Hippocampal formation (tissue), 2 donors: ENCODE data around the gene MAGI2.

ENCODE experiments used
- DNase-seq, 2 donors: peaks; one replicate each; lab custom pipeline; 2025; lab: John Stamatoyannopoulos, UW

The MAGI2 gene

GRCh38 chr7:78417180-78417853, 1036.2 kb downstream of the MAGI2 start:
- no peak for DNase-seq

DNA sequence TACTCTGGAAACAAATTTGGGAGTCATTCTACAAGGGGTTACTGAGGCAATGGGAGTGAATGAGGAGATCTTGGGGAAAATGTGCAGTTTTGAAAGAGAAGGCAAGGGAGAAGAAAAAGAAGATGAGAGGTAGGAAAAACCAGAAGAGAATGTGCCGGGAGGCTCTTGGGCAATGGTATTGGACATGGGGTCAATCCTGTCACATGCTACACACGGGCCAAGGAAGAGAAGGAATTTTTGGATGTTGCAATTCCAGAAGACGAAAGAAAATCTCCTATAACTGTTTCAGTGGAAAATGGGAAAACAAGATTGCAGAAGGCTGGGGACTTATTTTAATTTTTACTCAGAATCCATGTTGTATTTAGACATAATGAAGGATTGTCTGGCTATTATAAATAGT, 1039.9 kb downstream of the MAGI2 start:
- DNase-seq: no peak

- DNase-seq: no peak
Measured at GRCh38 chr7:78412216-78412858, 1041.1 kb downstream of the MAGI2 start.

- DNase-seq: no peak
Measured at GRCh38 chr7:78407031-78407430, 1046.4 kb downstream of the MAGI2 start.

DNA sequence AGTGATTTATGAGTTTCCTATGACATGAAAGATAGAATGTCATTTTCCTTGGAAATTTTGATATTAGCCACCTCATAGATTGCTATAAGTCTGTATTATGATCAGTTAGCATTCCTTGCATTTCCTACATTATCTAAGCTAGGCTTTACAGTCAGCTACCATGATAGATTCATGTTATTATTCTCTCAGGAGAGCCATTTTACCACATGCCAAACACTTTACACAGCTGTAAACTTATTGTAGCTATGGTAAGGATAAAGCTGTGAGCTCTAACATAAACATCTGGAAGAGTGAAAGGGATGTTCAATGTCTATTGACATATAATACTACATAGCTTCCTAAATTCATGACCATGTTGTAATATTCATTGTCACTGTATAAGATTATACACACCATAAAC, 1046.9 kb downstream of the MAGI2 start:
- no peak for DNase-seq

- no peak for DNase-seq
Measured at GRCh38 chr7:78402096-78402495, 1051.4 kb downstream of the MAGI2 start.

- DNase-seq: no peak
Measured at GRCh38 chr7:78400038-78400437, 1053.4 kb downstream of the MAGI2 start.

DNA sequence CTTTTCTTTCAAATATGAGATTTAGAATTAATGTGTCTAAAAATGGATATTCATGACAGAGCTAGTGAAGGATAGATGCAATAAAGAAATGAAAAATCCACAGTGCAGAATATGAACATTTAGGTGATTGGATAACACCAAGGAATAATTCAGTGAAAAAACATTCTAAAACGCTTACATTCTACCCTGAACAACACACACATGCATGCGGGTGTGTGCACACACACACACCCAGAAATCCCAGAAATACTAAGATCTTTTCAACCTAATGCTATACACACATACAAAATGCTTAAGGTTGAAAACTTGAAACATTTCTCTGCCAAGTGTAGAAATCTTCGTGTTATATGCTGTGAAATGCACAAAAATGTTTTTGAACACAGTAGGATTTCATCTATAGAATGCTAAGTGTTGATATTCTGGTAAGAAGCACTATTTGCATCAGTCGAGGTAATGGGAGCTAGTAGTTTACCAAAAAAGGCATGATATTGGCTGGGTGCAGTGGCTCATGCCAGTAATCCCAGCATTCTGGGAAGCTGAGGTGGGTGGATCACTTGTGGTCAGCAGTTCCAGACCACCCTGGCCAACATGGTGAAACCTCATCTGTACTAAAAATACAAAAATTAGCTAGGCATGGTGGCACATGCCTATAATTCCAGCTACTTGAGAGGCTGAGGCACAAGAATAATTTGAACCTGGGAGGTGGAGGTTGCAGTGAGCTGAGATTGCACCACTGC, 1054.3 kb downstream of the MAGI2 start:
- DNase-seq: no peak

- DNase-seq: no peak
Measured at GRCh38 chr7:78398576-78398975, 1054.9 kb downstream of the MAGI2 start.

DNA sequence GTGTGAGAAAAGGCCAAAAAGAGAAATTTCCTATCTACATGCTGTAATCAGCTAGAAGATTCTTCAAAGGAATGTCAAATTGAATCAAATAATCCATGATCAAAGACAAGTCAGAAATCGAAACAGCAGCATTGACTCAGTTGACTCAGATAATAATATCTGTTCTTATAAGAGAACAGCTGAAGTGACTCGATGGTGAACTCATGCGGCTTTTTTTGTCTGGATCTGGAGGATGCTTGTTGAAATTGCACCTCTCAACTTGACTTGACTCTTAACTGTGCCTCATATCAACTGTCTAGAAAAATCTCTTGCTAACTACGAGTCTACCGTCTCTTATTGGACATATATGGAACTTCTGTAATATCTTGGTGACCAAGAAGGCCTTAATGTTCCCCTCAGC, 1055.4 kb downstream of the MAGI2 start:
- DNase-seq: no peak

DNA sequence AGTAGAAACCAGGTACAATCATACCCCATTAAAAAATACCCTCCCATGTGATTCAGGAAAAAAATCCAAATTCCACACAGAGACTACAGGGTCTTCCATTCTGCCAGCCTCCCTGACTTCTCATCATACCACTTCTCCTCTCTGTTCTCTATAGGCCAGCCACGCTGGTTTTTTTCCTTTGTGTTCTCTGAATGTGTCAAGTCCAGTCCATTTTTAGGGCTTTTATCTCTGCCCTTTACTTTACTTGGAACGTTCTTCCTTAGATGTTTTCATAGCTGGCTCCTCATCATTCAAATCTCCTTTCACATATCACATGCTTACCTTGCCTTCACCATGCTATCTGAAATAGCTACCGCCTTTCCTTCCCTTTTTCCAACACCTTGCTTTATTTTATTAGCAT, 1057.3 kb downstream of the MAGI2 start:
- no peak for DNase-seq

DNA sequence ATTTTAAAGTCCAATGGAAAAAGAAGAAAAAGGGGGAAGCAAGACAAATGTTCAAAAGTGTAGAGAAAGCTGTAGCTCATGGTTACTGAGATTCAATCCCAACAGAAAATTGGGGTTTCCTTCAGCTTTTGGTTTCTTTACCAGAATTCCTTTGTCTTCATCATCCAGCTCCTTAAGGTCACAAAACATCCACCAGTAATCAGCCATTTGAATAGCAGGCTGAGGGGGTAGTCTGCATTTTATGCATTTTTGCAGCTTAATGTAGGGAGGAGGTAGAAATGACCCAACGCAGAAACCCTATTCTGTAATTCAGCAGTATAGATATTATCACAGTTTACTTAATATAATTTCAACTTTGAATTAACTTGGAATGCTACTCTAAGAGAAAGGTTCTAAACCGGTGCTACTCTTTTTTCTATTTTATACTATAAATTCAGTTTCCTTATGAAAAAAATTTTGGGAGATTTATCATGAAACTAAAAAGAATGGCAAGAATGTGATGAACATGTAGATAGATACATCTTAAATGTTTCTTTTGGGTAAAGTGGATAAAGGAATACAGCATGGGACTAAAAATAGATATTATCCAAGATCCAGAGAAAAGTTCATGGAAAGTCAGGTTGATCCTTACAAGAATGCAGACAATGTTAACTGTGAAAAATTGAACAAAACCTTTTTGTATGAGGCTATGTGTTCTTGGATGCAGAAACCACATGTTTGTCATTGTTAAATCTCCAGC, 1058.0 kb downstream of the MAGI2 start:
- DNase-seq: no peak

DNA sequence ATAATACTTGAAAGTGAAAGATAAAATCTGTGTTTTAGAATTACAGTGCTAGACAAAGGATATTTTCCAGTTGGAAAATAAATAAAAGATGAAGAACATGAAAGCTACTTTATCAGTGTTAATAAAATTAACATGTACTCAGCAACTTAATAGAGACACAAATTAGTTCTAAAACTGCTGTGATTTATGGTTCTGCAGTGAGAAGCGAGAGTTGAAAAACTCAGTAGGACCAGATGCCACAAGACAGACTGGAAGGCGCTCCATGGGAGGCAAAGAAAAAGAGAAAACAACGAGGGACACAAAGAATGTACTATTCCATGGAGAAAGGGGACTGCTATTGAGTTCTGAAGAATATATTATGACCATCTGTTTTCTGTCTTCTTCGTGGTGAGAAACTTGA, 1064.4 kb downstream of the MAGI2 start:
- DNase-seq: no peak

DNA sequence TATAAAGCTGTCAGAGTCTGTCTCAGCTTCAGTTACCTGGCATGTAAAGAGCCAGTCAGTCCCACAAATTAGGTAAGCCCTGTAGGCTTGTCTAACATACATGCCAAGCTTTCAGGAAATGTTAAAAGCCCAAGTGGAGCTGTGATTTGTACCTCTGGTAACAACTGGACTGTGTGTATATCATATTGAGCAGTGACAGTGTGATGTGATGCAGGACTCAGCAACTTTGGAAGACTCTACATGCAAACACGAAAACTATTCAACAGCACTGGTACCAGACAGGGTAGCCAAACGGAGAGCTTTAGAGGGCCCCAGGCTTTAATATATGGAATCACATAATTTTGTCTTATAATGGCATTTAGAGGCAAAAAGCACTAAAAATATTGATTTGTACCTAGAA, 1066.9 kb downstream of the MAGI2 start:
- no peak for DNase-seq

- DNase-seq: no peak
Measured at GRCh38 chr7:78383096-78383880, 1070.2 kb downstream of the MAGI2 start.

- DNase-seq: no peak
Measured at GRCh38 chr7:78379148-78379547, 1074.3 kb downstream of the MAGI2 start.

GRCh38 chr7:78377532-78377931, 1075.9 kb downstream of the MAGI2 start:
- no peak for DNase-seq

DNA sequence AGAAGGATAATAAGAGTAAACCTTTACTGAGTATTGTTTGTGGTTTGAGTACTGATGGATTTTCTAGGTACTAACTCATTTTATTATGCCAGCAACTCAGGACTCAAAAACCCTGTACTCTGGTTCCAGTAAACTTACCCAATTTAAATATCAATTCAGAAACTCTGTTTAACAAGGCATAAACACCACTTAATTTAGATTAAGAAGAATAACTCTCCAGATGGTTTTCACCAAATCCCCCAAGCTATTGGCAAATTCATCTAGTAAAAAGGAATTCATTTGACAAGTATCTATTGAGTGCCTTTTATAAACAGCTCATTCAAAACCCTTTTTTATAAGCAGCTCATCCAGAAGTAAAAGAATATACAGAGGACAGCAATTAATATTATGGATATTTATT, 1082.5 kb downstream of the MAGI2 start:
- DNase-seq: no peak

GRCh38 chr7:78368771-78369170, 1084.7 kb downstream of the MAGI2 start:
- DNase-seq: no peak

- no peak for DNase-seq
Measured at GRCh38 chr7:78367280-78367773, 1086.1 kb downstream of the MAGI2 start.

DNA sequence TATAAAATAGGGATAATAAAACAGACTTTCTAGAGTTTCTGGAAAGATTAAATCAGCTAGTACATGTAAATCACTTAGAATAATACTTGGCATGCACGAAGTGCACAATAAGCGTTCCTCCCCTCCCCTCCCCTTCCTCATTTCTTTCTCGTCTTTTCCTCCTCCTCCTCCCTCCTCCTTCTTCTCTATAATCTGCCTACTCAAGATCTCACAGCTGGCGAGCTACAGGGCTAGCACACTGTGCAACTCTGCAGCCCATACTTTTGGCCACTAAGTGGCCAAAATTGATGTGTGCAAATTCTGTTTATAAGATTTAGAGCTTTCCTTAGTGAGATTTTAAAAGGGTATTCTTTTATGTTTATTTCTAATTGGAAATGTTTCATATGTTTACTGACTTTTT, 1089.6 kb downstream of the MAGI2 start:
- no peak for DNase-seq

DNA sequence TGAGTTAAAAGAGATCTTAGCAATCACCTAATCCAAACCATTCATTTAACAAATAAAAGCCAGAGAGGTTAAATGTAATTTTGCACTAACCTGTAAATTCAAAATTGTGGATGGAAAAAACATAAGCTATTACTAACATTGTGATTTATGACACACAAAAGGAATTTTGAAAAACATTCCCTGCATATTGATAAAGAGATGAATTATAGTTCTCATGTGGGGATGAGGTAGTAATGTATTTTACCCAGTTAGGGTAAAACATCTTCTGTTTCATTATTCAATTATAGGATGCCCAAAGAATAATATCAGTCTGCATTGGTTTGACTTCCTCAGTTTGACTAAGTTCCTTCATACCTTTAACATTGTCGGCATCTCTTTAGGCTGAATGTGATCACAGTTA, 1093.6 kb downstream of the MAGI2 start:
- DNase-seq: no peak
